OCI-LY1 (cell line): ENCODE results near the gene OSBPL2.

Source experiments
- EZH2 ChIP-seq: fragments of 200-600 bp; sonication (generic), shearing (Covaris generic); IDR thresholded peaks from 2 replicates; pipeline ENCODE4 v1.8.0; 2017; ENCODE audit warnings: borderline replicate concordance, mixed run types, mild to moderate bottlenecking, antibody characterized with exemption, low read length, moderate library complexity, mixed read lengths
- TF ChIP-seq, protein P1 (sequence below): fragments of 200-600 bp; sonication (generic), shearing (Covaris generic); IDR thresholded peaks from 2 replicates; pipeline ENCODE4 v1.5.1; 2017; ENCODE audit warnings: mild to moderate bottlenecking, antibody characterized with exemption, low read length, moderate library complexity, mixed read lengths

DNA sequence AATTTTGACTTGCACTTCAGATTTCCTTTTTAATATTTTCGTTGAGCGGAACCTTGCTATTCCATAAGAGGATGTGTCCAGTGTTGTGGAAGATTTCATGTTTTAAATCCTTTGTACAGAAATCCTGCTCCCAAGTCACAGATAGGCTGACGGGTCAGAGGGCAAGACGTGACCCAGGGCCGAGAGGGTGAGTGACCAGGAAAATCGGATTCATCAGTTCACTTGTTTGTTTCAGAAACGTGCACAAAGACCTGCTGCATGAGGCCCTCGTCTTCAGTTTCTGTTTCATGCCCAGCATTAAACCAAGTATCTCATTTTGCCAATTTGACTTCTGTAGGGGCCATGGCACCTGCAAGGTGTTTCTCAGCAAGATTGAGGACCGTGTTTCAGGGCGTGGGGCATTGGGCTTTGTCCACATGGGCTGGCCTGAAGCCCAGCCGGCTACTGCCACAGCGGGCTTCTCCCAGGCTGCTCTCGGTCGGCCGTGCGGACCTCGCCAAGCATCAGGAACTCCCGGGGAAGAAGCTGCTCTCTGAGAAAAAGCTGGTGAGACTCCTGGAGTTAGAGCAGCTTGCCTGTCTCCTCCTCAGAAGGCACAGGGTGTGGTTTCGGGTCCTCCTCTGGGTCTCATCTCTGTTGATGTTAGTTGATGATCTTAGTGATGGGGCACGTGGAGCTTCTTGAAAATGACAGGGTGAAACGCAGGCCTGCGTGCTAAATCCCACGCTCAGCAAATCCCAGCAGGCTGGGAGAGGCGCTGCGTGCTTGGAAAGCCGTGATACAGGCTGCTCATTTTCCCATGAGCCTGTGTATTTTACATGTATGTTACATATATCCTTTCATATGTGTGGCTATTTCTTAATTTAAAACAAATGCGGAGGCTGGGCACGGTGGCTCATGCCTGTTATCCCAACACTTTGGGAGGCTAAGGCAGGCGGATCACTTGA is 45.0 kb upstream of the OSBPL2 start:
- no peak for TF ChIP-seq EZH2
- TF ChIP-seq, protein P1, sequence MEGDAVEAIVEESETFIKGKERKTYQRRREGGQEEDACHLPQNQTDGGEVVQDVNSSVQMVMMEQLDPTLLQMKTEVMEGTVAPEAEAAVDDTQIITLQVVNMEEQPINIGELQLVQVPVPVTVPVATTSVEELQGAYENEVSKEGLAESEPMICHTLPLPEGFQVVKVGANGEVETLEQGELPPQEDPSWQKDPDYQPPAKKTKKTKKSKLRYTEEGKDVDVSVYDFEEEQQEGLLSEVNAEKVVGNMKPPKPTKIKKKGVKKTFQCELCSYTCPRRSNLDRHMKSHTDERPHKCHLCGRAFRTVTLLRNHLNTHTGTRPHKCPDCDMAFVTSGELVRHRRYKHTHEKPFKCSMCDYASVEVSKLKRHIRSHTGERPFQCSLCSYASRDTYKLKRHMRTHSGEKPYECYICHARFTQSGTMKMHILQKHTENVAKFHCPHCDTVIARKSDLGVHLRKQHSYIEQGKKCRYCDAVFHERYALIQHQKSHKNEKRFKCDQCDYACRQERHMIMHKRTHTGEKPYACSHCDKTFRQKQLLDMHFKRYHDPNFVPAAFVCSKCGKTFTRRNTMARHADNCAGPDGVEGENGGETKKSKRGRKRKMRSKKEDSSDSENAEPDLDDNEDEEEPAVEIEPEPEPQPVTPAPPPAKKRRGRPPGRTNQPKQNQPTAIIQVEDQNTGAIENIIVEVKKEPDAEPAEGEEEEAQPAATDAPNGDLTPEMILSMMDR, result no peak
